ENCODE data around the gene BUB1B. TPM values are rescaled to one million over a fixed set of nuclear protein-coding genes. Genes with fewer than 3 reads are reported as not detected.

The BUB1B gene
- polyA plus RNA-seq, 1 donor from 2014 or later: 50.0 TPM

GRCh38 chr15:40175160-40175559, 14.3 kb downstream of the BUB1B start:
- Histone ChIP-seq H3K9ac (ENCODE audit: low read length) (no peak overlapping the region), H3K9me2 (ENCODE audit: insufficient read depth, low read length) (no peaks in the 10 kb centered on the region), H3K36me3 (ENCODE audit: insufficient read depth, low read length) (no peaks in the 10 kb centered on the region), H3K27ac (ENCODE audit: low read length) (no peak overlapping the region), H4K20me1 (ENCODE audit: insufficient read depth) (no peaks in the 10 kb centered on the region), H3K4me3 (ENCODE audit: low read length) (no peak overlapping the region), H3K4me2 (ENCODE audit: low read length) (no peak overlapping the region), H2AFZ (ENCODE audit: low read depth, low read length) (no peak overlapping the region), H3K9me3 (ENCODE audit: low read length) (no peaks in the 10 kb centered on the region), H3F3A (ENCODE audit: insufficient read depth, low read length, poor library complexity, severe bottlenecking) (no peaks in the 10 kb centered on the region), H3K27me3 (ENCODE audit: insufficient read depth, low read depth, low read length) (no peaks in the 10 kb centered on the region), H3K79me2 (replicated peaks; ENCODE audit: insufficient read depth, low read length) (no peaks in the 10 kb centered on the region)
- no peak for TF ChIP-seq TAF1 (IDR thresholded peaks at IDR 0.05; ENCODE audit: low read depth)
- no peak for TF ChIP-seq RAD21 (conservative IDR thresholded peaks at IDR 0.05)
- no peak for TF ChIP-seq CTCF (IDR thresholded peaks at IDR 0.05; ENCODE audit: poor library complexity, severe bottlenecking)
- no peak for TF ChIP-seq POLR2AphosphoS5 (IDR thresholded peaks at IDR 0.05)
- no peak for TF ChIP-seq MXI1 (conservative IDR thresholded peaks at IDR 0.05; ENCODE audit: poor library complexity, severe bottlenecking)
- no peak for TF ChIP-seq EP300 (conservative IDR thresholded peaks at IDR 0.05; ENCODE audit: poor library complexity, severe bottlenecking)
- TF ChIP-seq SMC3 (conservative IDR thresholded peaks at IDR 0.05; ENCODE audit: poor library complexity): no peak
- no peak for TF ChIP-seq REST (IDR thresholded peaks at IDR 0.05; ENCODE audit: borderline replicate concordance)
- no peak for TF ChIP-seq EZH2 (IDR thresholded peaks at IDR 0.05; ENCODE audit: borderline replicate concordance, insufficient read depth, low read length, poor library complexity, severe bottlenecking)

- Histone ChIP-seq H3K36me3 (ENCODE audit: insufficient read depth, low read length) (no peaks in the 10 kb centered on the region), H2AFZ (ENCODE audit: low read depth, low read length) (no peak overlapping the region), H3K27ac (ENCODE audit: low read length) (no peak overlapping the region), H3K4me2 (ENCODE audit: low read length) (no peak overlapping the region), H3K9me2 (ENCODE audit: insufficient read depth, low read length) (no peaks in the 10 kb centered on the region), H3F3A (ENCODE audit: insufficient read depth, low read length, poor library complexity, severe bottlenecking) (no peaks in the 10 kb centered on the region), H3K4me3 (ENCODE audit: low read length) (no peak overlapping the region), H3K79me2 (replicated peaks; ENCODE audit: insufficient read depth, low read length) (no peaks in the 10 kb centered on the region), H3K9ac (ENCODE audit: low read length) (no peak overlapping the region), H3K27me3 (ENCODE audit: insufficient read depth, low read depth, low read length) (no peaks in the 10 kb centered on the region), H3K9me3 (ENCODE audit: low read length) (no peaks in the 10 kb centered on the region), H4K20me1 (ENCODE audit: insufficient read depth) (no peaks in the 10 kb centered on the region)
- TF ChIP-seq TAF1 (IDR thresholded peaks at IDR 0.05; ENCODE audit: low read depth) (no peak), EP300 (conservative IDR thresholded peaks at IDR 0.05; ENCODE audit: poor library complexity, severe bottlenecking) (no peak), REST (IDR thresholded peaks at IDR 0.05; ENCODE audit: borderline replicate concordance) (no peak), POLR2AphosphoS5 (IDR thresholded peaks at IDR 0.05) (no peak), SMC3 (conservative IDR thresholded peaks at IDR 0.05; ENCODE audit: poor library complexity) (no peak), RAD21 (conservative IDR thresholded peaks at IDR 0.05) (no peak), CTCF (IDR thresholded peaks at IDR 0.05; ENCODE audit: poor library complexity, severe bottlenecking) (no peak), EZH2 (IDR thresholded peaks at IDR 0.05; ENCODE audit: borderline replicate concordance, insufficient read depth, low read length, poor library complexity, severe bottlenecking) (no peak), MXI1 (conservative IDR thresholded peaks at IDR 0.05; ENCODE audit: poor library complexity, severe bottlenecking) (no peak)
Measured at GRCh38 chr15:40182358-40183029, 21.6 kb downstream of the BUB1B start.
